HepG2 (cell line): ENCODE measurements around the gene SUPT20HL1. TPM values are rescaled to one million over a fixed set of nuclear protein-coding genes. Genes with fewer than 3 reads are reported as not detected.

Experiments
- ATAC-seq: fragments of 200-7000 bp; cut with Tn5 transposase; 3 replicates; pipeline ENCODE4 v1.9.1; 2020; ENCODE audit warnings: mild to moderate bottlenecking, moderate library complexity
- BruUV-seq: library from RNA; stranded (reverse); fragments of 400-500 nt; replicated peaks from 2 replicates; lab custom pipeline; 2021; lab: Mats Ljungman, UMichigan
- CTCF ChIA-PET: fragments of 300-600 bp; formaldehyde crosslinking; extraction: SDS; loops from one replicate; lab custom pipeline; 2021; ENCODE audit warnings: low total read pairs, inconsistent platforms, low intra/inter-chr PET ratio; lab: Yijun Ruan, JAX
- POLR2A ChIA-PET: fragments of 350-600 bp; sonication (Branson Sonifier 250); formaldehyde crosslinking; loops from one replicate; lab custom pipeline; 2020; ENCODE audit warnings: antibody characterized with exemption, inconsistent platforms; lab: Yijun Ruan, JAX
- DNase-seq: peaks from one replicate; pipeline ENCODE4 v3.0.0-alpha.2; 2015; ENCODE audit warnings: low spot score
- FAIRE-seq: peaks from 3 replicates; lab custom pipeline; 2011; peaks lifted over from hg19 to GRCh38; lab: Jason Lieb, UNC
- H2AFZ ChIP-seq: one replicate; pipeline ENCODE4 v1.6.1; 2011; ENCODE audit warnings: low read length, inconsistent platforms
- H3K27ac ChIP-seq: fragments of 300-600 bp; 3 replicates; pipeline ENCODE4 v1.8.0; 2011; ENCODE audit warnings: mixed run types, mild to moderate bottlenecking, mixed read lengths, low read length, inconsistent platforms; ENCODE audit not compliant: insufficient read depth; ENCODE audit errors: extremely low read length
- H3K27me3 ChIP-seq, 2 experiments: fragments of 200-600 bp in 1 of 2; 2 replicates in 1 of 2; 3 replicates in 1 of 2; pipeline versions ENCODE4 v1.6.0 to v1.8.0; 2011; ENCODE audit warnings: low read length in 2 of 2, mild to moderate bottlenecking in 2 of 2, moderate library complexity in 2 of 2, inconsistent platforms in 1 of 2; ENCODE audit not compliant: insufficient read depth in 2 of 2, control insufficient read depth in 1 of 2
- H3K36me3 ChIP-seq, 2 experiments: fragments of 200-600 bp in 1 of 2; replicated peaks in 1 of 2; 2 replicates in 1 of 2; 3 replicates in 1 of 2; pipeline versions ENCODE4 v1.5.1 to v1.8.0; 2011; ENCODE audit warnings: low read length in 2 of 2, inconsistent platforms in 1 of 2; ENCODE audit not compliant: insufficient read depth in 2 of 2, control insufficient read depth in 1 of 2
- H3K4me1 ChIP-seq: 2 replicates; pipeline ENCODE4 v1.5.1; 2012; ENCODE audit warnings: low read length, inconsistent platforms; ENCODE audit not compliant: insufficient read depth
- H3K4me2 ChIP-seq: 2 replicates; pipeline ENCODE4 v1.6.0; 2011; ENCODE audit warnings: low read depth, low read length, inconsistent platforms
- H3K4me3 ChIP-seq, 3 experiments: fragments of 200-600 bp in 1 of 3; sonication (generic), shearing (Covaris generic) in 1 of 3; replicated peaks in 1 of 3; 2 replicates each; pipeline ENCODE4 v1.5.1; 2011 to 2016; ENCODE audit warnings: low read length in 3 of 3, inconsistent platforms in 2 of 3, low read depth in 2 of 3, mild to moderate bottlenecking in 2 of 3, control low read depth in 1 of 3, mixed read lengths in 1 of 3; ENCODE audit not compliant: insufficient read depth in 1 of 3
- H3K79me2 ChIP-seq: one replicate; pipeline ENCODE4 v1.6.1; 2011; ENCODE audit warnings: low read length, inconsistent platforms; ENCODE audit not compliant: insufficient read depth
- H3K9ac ChIP-seq: 2 replicates; pipeline ENCODE4 v1.6.0; 2011; ENCODE audit warnings: mild to moderate bottlenecking, low read depth, low read length, inconsistent platforms; ENCODE audit not compliant: insufficient read depth
- H3K9me3 ChIP-seq: 2 replicates; pipeline ENCODE4 v1.5.1; 2012; ENCODE audit warnings: mild to moderate bottlenecking, low read length
- H4K20me1 ChIP-seq: 2 replicates; pipeline ENCODE4 v1.6.0; 2011; ENCODE audit warnings: inconsistent platforms, mild to moderate bottlenecking, low read length, moderate library complexity; ENCODE audit not compliant: insufficient read depth
- CAMTA2 ChIP-seq: sonication (generic); formaldehyde crosslinking; IDR thresholded peaks from 2 replicates; pipeline ENCODE4 v1.4.0; 2020; ENCODE audit warnings: mild to moderate bottlenecking, missing genetic modification reagents, borderline replicate concordance
- CHD4 ChIP-seq: fragments of 200-600 bp; sonication (generic); IDR thresholded peaks from 2 replicates; pipeline ENCODE4 v1.7.0; 2017; ENCODE audit warnings: mild to moderate bottlenecking, low read length, borderline replicate concordance
- FOXJ3 ChIP-seq: sonication (generic); formaldehyde crosslinking; IDR thresholded peaks from 2 replicates; pipeline ENCODE4 v1.4.0; 2020; ENCODE audit warnings: missing genetic modification reagents, mild to moderate bottlenecking, borderline replicate concordance
- FOXO1 ChIP-seq: sonication (generic); formaldehyde crosslinking; IDR thresholded peaks from 2 replicates; pipeline ENCODE4 v1.4.0; 2020; ENCODE audit warnings: missing genetic modification reagents
- GLI4 ChIP-seq: sonication (generic); formaldehyde crosslinking; IDR thresholded peaks from 2 replicates; pipeline ENCODE4 v1.5.1; 2020; ENCODE audit warnings: missing genetic modification reagents, mild to moderate bottlenecking, moderate library complexity, borderline replicate concordance
- HNRNPLL ChIP-seq: fragments of 200-400 bp; formaldehyde crosslinking; IDR thresholded peaks from 2 replicates; pipeline ENCODE4 v1.6.1; 2017; ENCODE audit warnings: mild to moderate bottlenecking, low read depth, low read length; ENCODE audit not compliant: poor library complexity, severe bottlenecking
- HOXA9 ChIP-seq: sonication (generic); formaldehyde crosslinking; IDR thresholded peaks from 2 replicates; pipeline ENCODE4 v1.8.1; 2022; ENCODE audit warnings: missing genetic modification reagents, mild to moderate bottlenecking, moderate library complexity, borderline replicate concordance
- KDM4B ChIP-seq: sonication (generic); formaldehyde crosslinking; IDR thresholded peaks from 2 replicates; pipeline ENCODE4 v1.4.0; 2020; ENCODE audit warnings: missing genetic modification reagents
- KDM5B ChIP-seq: sonication (generic); formaldehyde crosslinking; IDR thresholded peaks from 2 replicates; pipeline ENCODE4 v1.4.0; 2020; ENCODE audit warnings: missing genetic modification reagents, mild to moderate bottlenecking, borderline replicate concordance
- KDM6A ChIP-seq: IDR thresholded peaks from 2 replicates; pipeline ENCODE4 v1.6.1; 2016; ENCODE audit warnings: low read depth
- NONO ChIP-seq, 2 experiments: fragments of 450-650 bp in 1 of 2; sonication (generic) in 1 of 2; formaldehyde crosslinking in 1 of 2; IDR thresholded peaks in 1 of 2; conservative IDR thresholded peaks in 1 of 2; 2 replicates each; pipeline versions ENCODE4 v1.6.1 to v1.8.0; 2017 to 2022; ENCODE audit warnings: mild to moderate bottlenecking in 1 of 2, missing genetic modification reagents in 1 of 2, moderate library complexity in 1 of 2
- SMAD9 ChIP-seq: sonication (generic); formaldehyde crosslinking; IDR thresholded peaks from 2 replicates; pipeline ENCODE4 v1.5.1; 2020; ENCODE audit warnings: mild to moderate bottlenecking, missing genetic modification reagents
- ZBTB1 ChIP-seq: sonication (generic); formaldehyde crosslinking; IDR thresholded peaks from 2 replicates; pipeline ENCODE4 v1.4.0; 2020; ENCODE audit warnings: missing genetic modification reagents, borderline replicate concordance
- ZNF484 ChIP-seq: sonication (generic); formaldehyde crosslinking; IDR thresholded peaks from 2 replicates; pipeline ENCODE4 v1.5.1; 2020; ENCODE audit warnings: mild to moderate bottlenecking, low read depth, missing genetic modification reagents, borderline replicate concordance
- ZNF703 ChIP-seq: sonication (generic); formaldehyde crosslinking; IDR thresholded peaks from 2 replicates; pipeline ENCODE4 v1.5.1; 2020; ENCODE audit warnings: missing genetic modification reagents, mild to moderate bottlenecking, moderate library complexity, borderline replicate concordance
- ZNF724P ChIP-seq: sonication (generic); formaldehyde crosslinking; IDR thresholded peaks from 2 replicates; pipeline ENCODE4 v1.8.0; 2022; ENCODE audit warnings: missing genetic modification reagents, borderline replicate concordance
- ZNF766 ChIP-seq: sonication (generic); formaldehyde crosslinking; IDR thresholded peaks from 2 replicates; pipeline ENCODE4 v1.5.0; 2020; ENCODE audit warnings: missing genetic modification reagents, borderline replicate concordance
- in situ Hi-C: cut with HindIII; loops from 2 replicates; pipeline ENCODE4 v1.10.0; 2017; ENCODE audit warnings: low pct_unique_long_range_greater_than_20kb; ENCODE audit not compliant: extremely low pct_ligation_motif_present
- intact Hi-C: fragments of 100-400 bp; cut with micrococcal nuclease; formaldehyde crosslinking; loops from one replicate; pipeline ENCODE4 v1.10.0; 2022; ENCODE audit not compliant: unreplicated experiment
- polyA plus RNA-seq, 8 experiments: library from polyadenylated mRNA; depleted of rRNA in 3 of 8; stranded (reverse) in 7 of 8; unstranded in 1 of 8; fragments of >200 nt; fragmentation: Illumina TruSeq in 4 of 8; extraction: Trizol in 4 of 8; gene quantifications; 2 replicates each; pipeline versions ENCODE4 v1.2.1 to v1.2.3, GENCODE V29; 2011 to 2016; ENCODE audit warnings: low read depth in 4 of 8, missing spikeins in 1 of 8, mixed read lengths in 1 of 8; ENCODE audit not compliant: insufficient read depth in 1 of 8
- total RNA-seq, 5 experiments: library from RNA; depleted of rRNA; stranded (reverse); fragments of >200 nt; fragmentation: Illumina TruSeq; extraction: Trizol; gene quantifications; 2 replicates each; pipeline ENCODE4 v1.2.3, GENCODE V29; 2016; ENCODE audit warnings: low read depth in 1 of 5
- TF ChIP-seq, protein P1 (sequence below): sonication (generic); formaldehyde crosslinking; IDR thresholded peaks from 2 replicates; pipeline ENCODE4 v1.5.0; 2020; ENCODE audit warnings: mild to moderate bottlenecking, missing genetic modification reagents
- TF ChIP-seq, protein P2 (sequence below): sonication (generic); formaldehyde crosslinking; IDR thresholded peaks from 2 replicates; pipeline ENCODE4 v1.5.0; 2020; ENCODE audit warnings: missing genetic modification reagents
- TF ChIP-seq, protein P3 (sequence below): sonication (generic); formaldehyde crosslinking; IDR thresholded peaks from 2 replicates; pipeline ENCODE4 v1.8.0; 2022; ENCODE audit warnings: missing genetic modification reagents, mild to moderate bottlenecking, inconsistent platforms, borderline replicate concordance

SUPT20HL1 gene
- total and polyA plus RNA-seq, 2 of the 13 experiments (the other 11 are each of a cell fraction or from before 2014, with no cell fraction given), result not detected

DNA sequence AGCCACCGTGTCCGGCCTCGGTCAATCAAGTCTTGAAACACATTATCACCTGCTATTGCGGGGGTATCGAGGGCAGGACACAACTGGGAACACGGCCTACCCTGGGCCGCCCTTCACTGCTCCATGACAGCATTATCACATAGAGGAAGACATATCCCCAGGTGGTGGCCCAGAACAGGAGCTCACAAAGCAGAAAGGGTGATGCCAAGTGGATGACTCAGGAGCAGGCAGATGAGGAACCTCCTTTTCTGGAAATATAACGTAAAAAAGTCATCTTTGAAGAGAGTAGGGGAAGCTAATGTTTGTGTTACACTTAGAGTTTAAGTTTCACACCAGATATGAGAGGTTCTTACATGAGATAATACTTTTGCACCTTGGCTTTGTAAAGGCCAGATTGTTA, 5.3 kb upstream of the SUPT20HL1 start (continued):
- TF ChIP-seq, protein P1, sequence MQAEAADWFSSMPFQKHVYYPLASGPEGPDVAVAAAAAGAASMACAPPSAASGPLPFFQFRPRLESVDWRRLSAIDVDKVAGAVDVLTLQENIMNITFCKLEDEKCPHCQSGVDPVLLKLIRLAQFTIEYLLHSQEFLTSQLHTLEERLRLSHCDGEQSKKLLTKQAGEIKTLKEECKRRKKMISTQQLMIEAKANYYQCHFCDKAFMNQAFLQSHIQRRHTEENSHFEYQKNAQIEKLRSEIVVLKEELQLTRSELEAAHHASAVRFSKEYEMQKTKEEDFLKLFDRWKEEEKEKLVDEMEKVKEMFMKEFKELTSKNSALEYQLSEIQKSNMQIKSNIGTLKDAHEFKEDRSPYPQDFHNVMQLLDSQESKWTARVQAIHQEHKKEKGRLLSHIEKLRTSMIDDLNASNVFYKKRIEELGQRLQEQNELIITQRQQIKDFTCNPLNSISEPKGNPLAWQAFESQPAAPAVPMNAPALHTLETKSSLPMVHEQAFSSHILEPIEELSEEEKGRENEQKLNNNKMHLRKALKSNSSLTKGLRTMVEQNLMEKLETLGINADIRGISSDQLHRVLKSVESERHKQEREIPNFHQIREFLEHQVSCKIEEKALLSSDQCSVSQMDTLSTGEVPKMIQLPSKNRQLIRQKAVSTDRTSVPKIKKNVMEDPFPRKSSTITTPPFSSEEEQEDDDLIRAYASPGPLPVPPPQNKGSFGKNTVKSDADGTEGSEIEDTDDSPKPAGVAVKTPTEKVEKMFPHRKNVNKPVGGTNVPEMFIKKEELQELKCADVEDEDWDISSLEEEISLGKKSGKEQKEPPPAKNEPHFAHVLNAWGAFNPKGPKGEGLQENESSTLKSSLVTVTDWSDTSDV (CRISPR knock-in tag), result no peak
- TF ChIP-seq ZNF724P, result no peak
- TF ChIP-seq FOXO1 (CRISPR knock-in tag), result no peak
- no peak for TF ChIP-seq CHD4
- TF ChIP-seq CAMTA2 (CRISPR knock-in tag), result no peak

DNA sequence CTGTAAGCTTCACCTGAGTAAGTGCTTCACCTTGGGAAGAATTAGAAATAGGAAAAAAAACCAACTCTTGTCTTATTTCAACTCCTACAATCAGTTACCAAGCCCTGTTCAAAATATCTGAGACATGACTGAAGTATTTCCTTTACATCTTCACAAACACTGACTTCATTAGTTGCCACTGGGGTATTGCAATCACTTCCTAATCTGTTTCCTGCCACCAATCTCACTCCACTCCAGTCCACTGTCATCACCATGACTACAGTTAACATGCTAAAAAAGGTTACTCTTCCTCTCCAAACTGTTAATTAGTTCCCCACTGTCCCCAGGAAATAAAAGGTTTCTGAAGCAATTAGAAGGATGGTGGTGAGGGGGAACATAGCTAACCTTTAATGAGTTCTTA, 3.3 kb upstream of the SUPT20HL1 start:
- ATAC-seq (no peak), DNase-seq (no peak), FAIRE-seq (no peak)
- no peak overlapping the region for H2AFZ ChIP-seq
- intact Hi-C loops (no loop called here), in situ Hi-C loops (no loop called here)
- no peak overlapping the region for H3K27ac ChIP-seq
- ChIA-PET POLR2A (no interaction called here), CTCF (no interaction called here)
- no peaks in the 10 kb centered on the region for H3K9me3 ChIP-seq
- H3K9ac ChIP-seq, result no peak overlapping the region
- no peaks in the 10 kb centered on the region for H3K36me3 ChIP-seq
- BruUV-seq, result no TSS peak
- no peak overlapping the region for H3K4me2 ChIP-seq
- no peaks in the 10 kb centered on the region for H3K4me1 ChIP-seq
- H3K27me3 ChIP-seq, result no peaks in the 10 kb centered on the region
- no peaks in the 10 kb centered on the region for H4K20me1 ChIP-seq
- no peak overlapping the region for H3K4me3 ChIP-seq
- no peaks in the 10 kb centered on the region for H3K79me2 ChIP-seq
- TF ChIP-seq FOXJ3 (CRISPR knock-in tag) (no peak), HNRNPLL (no peak), KDM5B (CRISPR knock-in tag) (no peak), ZBTB1 (no peak), HOXA9 (no peak), GLI4 (CRISPR knock-in tag) (no peak), KDM4B (CRISPR knock-in tag) (no peak), ZNF484 (CRISPR knock-in tag) (no peak), KDM6A (CRISPR knock-in tag) (no peak), SMAD9 (CRISPR knock-in tag) (no peak), ZNF766 (CRISPR knock-in tag) (no peak), NONO (IDR thresholded peaks at IDR 0.05) (no peak), NONO (CRISPR knock-in tag; conservative IDR thresholded peaks at IDR 0.05) (no peak), ZNF703 (CRISPR knock-in tag) (no peak)
- TF ChIP-seq, protein P2, sequence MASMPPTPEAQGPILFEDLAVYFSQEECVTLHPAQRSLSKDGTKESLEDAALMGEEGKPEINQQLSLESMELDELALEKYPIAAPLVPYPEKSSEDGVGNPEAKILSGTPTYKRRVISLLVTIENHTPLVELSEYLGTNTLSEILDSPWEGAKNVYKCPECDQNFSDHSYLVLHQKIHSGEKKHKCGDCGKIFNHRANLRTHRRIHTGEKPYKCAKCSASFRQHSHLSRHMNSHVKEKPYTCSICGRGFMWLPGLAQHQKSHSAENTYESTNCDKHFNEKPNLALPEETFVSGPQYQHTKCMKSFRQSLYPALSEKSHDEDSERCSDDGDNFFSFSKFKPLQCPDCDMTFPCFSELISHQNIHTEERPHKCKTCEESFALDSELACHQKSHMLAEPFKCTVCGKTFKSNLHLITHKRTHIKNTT, result no peak
- TF ChIP-seq, protein P3, sequence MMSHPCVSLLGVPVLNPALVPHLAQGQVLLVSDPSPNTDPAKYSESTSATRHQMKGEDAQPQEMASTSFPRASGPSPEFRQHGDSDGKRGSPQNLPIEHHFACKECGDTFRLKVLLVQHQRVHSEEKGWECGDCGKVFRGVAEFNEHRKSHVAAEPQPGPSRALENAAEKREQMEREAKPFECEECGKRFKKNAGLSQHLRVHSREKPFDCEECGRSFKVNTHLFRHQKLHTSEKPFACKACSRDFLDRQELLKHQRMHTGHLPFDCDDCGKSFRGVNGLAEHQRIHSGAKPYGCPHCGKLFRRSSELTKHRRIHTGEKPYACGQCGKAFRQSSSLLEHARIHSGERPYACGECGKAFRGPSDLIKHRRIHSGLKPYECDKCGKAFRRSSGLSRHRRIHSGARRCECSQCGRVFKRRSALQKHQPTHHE (CRISPR knock-in tag), result no peak
